ENCODE measurements around the gene ZCCHC24.

GRCh38 chr10:79334573-79334972, 110.9 kb downstream of the ZCCHC24 start:
- TF ChIP-seq CTCF (IDR thresholded peaks at IDR 0.05) (no peak), POLR2A (IDR thresholded peaks at IDR 0.05) (no peak)
